Activated naive CD8-positive, alpha-beta T cell treated with anti-CD3 and anti-CD28 coated beads, Interleukin-2, amount 10 ng/mL, durations not matched to agents 7 days and 5 days (primary cell): ENCODE data around the gene TCP11. TPM values are rescaled to one million over a fixed set of nuclear protein-coding genes. Genes with fewer than 3 reads are reported as not detected.

ENCODE experiments used
- ATAC-seq: fragments of 150-1000 bp; cut with Tn5 transposase; one replicate; pipeline ENCODE4 v1.10.0; 2021; ENCODE audit warnings: low read depth, moderate library complexity
- POLR2A ChIA-PET: fragments of 350-600 bp; sonication (Branson Sonifier 250); formaldehyde crosslinking; loops from one replicate; lab custom pipeline; 2021; ENCODE audit warnings: antibody characterized with exemption; lab: Charles Lee
- DNase-seq: peaks from one replicate; pipeline ENCODE4 v3.0.0; 2021
- H3K27ac Mint-ChIP-seq: one replicate; pipeline ENCODE4 v1.8.0; 2022; ENCODE audit warnings: mild to moderate bottlenecking, mixed read lengths
- H3K27me3 Mint-ChIP-seq: one replicate; pipeline ENCODE4 v1.8.0; 2022; ENCODE audit warnings: mild to moderate bottlenecking, moderate library complexity, mixed read lengths
- H3K36me3 Mint-ChIP-seq: one replicate; pipeline ENCODE4 v1.8.0; 2021; ENCODE audit warnings: mild to moderate bottlenecking, mixed read lengths
- H3K4me1 Mint-ChIP-seq: one replicate; pipeline ENCODE4 v1.8.0; 2021; ENCODE audit warnings: mixed read lengths
- H3K4me3 Mint-ChIP-seq: one replicate; pipeline ENCODE4 v1.8.0; 2022; ENCODE audit warnings: mild to moderate bottlenecking, moderate library complexity, mixed read lengths
- H3K9me3 Mint-ChIP-seq: one replicate; pipeline ENCODE4 v1.8.0; 2021; ENCODE audit warnings: mixed read lengths
- total RNA-seq, 2 experiments: library from RNA; stranded (reverse); gene quantifications; one replicate each; pipeline ENCODE4 v1.2.3, GENCODE V29; 2021

Gene TCP11
- total RNA-seq, 2 experiments from 2014 or later, result not detected

GRCh38 chr6:35166520-35166919 is 25.4 kb upstream of the TCP11 start:
- Mint-ChIP-seq H3K36me3 (peaks cover 6% of the 10 kb centered on the region), H3K9me3 (peaks cover 7% of the 10 kb centered on the region), H3K4me1 (no peaks in the 10 kb centered on the region), H3K27me3 (peaks cover 21% of the 10 kb centered on the region), H3K27ac (no peak overlapping the region), H3K4me3 (no peak overlapping the region)
- ATAC-seq (no peak), DNase-seq (no peak)
- POLR2A ChIA-PET, result no interaction called here

- ATAC-seq (no peak), DNase-seq (no peak)
- no peak overlapping the region for H3K27ac Mint-ChIP-seq
- peaks cover 25% of the 10 kb centered on the region for H3K27me3 Mint-ChIP-seq
- H3K9me3 Mint-ChIP-seq, result peaks cover 7% of the 10 kb centered on the region
- peaks cover 6% of the 10 kb centered on the region for H3K36me3 Mint-ChIP-seq
- no peaks in the 10 kb centered on the region for H3K4me1 Mint-ChIP-seq
- H3K4me3 Mint-ChIP-seq, result no peak overlapping the region
- POLR2A ChIA-PET, result no interaction called here
These were observed 25.0 kb upstream of the TCP11 start for GRCh38 chr6:35166116-35166515.

GRCh38 chr6:35165630-35166071 is 24.5 kb upstream of the TCP11 start:
- DNase-seq (no peak), ATAC-seq (no peak)
- H3K27me3 Mint-ChIP-seq, result peaks cover 27% of the 10 kb centered on the region
- peaks cover 7% of the 10 kb centered on the region for H3K9me3 Mint-ChIP-seq
- POLR2A ChIA-PET, result no interaction called here
- H3K36me3 Mint-ChIP-seq, result peaks cover 6% of the 10 kb centered on the region
- no peak overlapping the region for H3K4me3 Mint-ChIP-seq
- no peak overlapping the region for H3K27ac Mint-ChIP-seq
- H3K4me1 Mint-ChIP-seq, result no peaks in the 10 kb centered on the region

GRCh38 chr6:35164868-35165267 is 23.7 kb upstream of the TCP11 start:
- Mint-ChIP-seq H3K27me3 (peaks cover 30% of the 10 kb centered on the region), H3K36me3 (peaks cover 6% of the 10 kb centered on the region), H3K4me1 (no peaks in the 10 kb centered on the region), H3K4me3 (no peak overlapping the region), H3K27ac (no peak overlapping the region), H3K9me3 (peaks cover 6% of the 10 kb centered on the region)
- ATAC-seq, result no peak
- no peak for DNase-seq
- POLR2A ChIA-PET, result no interaction called here

GRCh38 chr6:35164277-35164676 is 23.1 kb upstream of the TCP11 start:
- Mint-ChIP-seq H3K27ac (no peak overlapping the region), H3K4me1 (no peaks in the 10 kb centered on the region)

GRCh38 chr6:35163836-35164235 is 22.7 kb upstream of the TCP11 start:
- Mint-ChIP-seq H3K4me3 (no peak overlapping the region), H3K27ac (no peak overlapping the region), H3K27me3 (peaks cover 26% of the 10 kb centered on the region), H3K36me3 (no peaks in the 10 kb centered on the region), H3K4me1 (no peaks in the 10 kb centered on the region), H3K9me3 (no peaks in the 10 kb centered on the region)
- DNase-seq (no peak), ATAC-seq (no peak)
- POLR2A ChIA-PET, result no interaction called here

More at GRCh38 chr6:35164277-35164676, 23.1 kb upstream of the TCP11 start:
- ATAC-seq (no peak), DNase-seq (no peak)
- no peak overlapping the region for H3K4me3 Mint-ChIP-seq
- H3K9me3 Mint-ChIP-seq, result peaks cover under 1% of the 10 kb centered on the region
- H3K27me3 Mint-ChIP-seq, result peaks cover 26% of the 10 kb centered on the region
- peaks cover under 1% of the 10 kb centered on the region for H3K36me3 Mint-ChIP-seq
- POLR2A ChIA-PET, result no interaction called here

- peaks cover 36% of the 10 kb centered on the region for H3K27me3 Mint-ChIP-seq
- no peaks in the 10 kb centered on the region for H3K36me3 Mint-ChIP-seq
- no peak overlapping the region for H3K4me3 Mint-ChIP-seq
- no peaks in the 10 kb centered on the region for H3K9me3 Mint-ChIP-seq
- POLR2A ChIA-PET, result no interaction called here
- H3K27ac Mint-ChIP-seq, result no peak overlapping the region
- DNase-seq, result no peak
- H3K4me1 Mint-ChIP-seq, result no peaks in the 10 kb centered on the region
- ATAC-seq, result no peak
These were observed 20.9 kb upstream of the TCP11 start for GRCh38 chr6:35161776-35162607.

GRCh38 chr6:35161266-35161665 is 20.1 kb upstream of the TCP11 start:
- POLR2A ChIA-PET, result no interaction called here
- H3K9me3 Mint-ChIP-seq, result no peaks in the 10 kb centered on the region
- peaks cover 32% of the 10 kb centered on the region for H3K27me3 Mint-ChIP-seq

GRCh38 chr6:35160642-35161041 is 19.5 kb upstream of the TCP11 start:
- H3K4me1 Mint-ChIP-seq, result no peaks in the 10 kb centered on the region
- DNase-seq, result no peak
- H3K36me3 Mint-ChIP-seq, result no peaks in the 10 kb centered on the region
- POLR2A ChIA-PET, result no interaction called here
- H3K27me3 Mint-ChIP-seq, result peaks cover 32% of the 10 kb centered on the region
- H3K27ac Mint-ChIP-seq, result no peak overlapping the region
- no peak overlapping the region for H3K4me3 Mint-ChIP-seq
- no peak for ATAC-seq
- no peaks in the 10 kb centered on the region for H3K9me3 Mint-ChIP-seq

More at GRCh38 chr6:35161266-35161665, 20.1 kb upstream of the TCP11 start:
- no peaks in the 10 kb centered on the region for H3K36me3 Mint-ChIP-seq
- H3K4me1 Mint-ChIP-seq, result no peaks in the 10 kb centered on the region
- no peak for ATAC-seq
- no peak overlapping the region for H3K4me3 Mint-ChIP-seq
- DNase-seq, result no peak
- no peak overlapping the region for H3K27ac Mint-ChIP-seq

- Mint-ChIP-seq H3K36me3 (no peaks in the 10 kb centered on the region), H3K4me3 (no peak overlapping the region), H3K27ac (no peak overlapping the region), H3K4me1 (peaks cover 8% of the 10 kb centered on the region), H3K27me3 (peaks cover 29% of the 10 kb centered on the region), H3K9me3 (no peaks in the 10 kb centered on the region)
- ATAC-seq, result no peak
- POLR2A ChIA-PET, result no interaction called here
- no peak for DNase-seq
These were observed 17.4 kb upstream of the TCP11 start for GRCh38 chr6:35158520-35158919.

GRCh38 chr6:35154947-35155346 is 13.8 kb upstream of the TCP11 start:
- POLR2A ChIA-PET, result interaction anchor here (0.5 kb wide), 1 partner anchor 270 kb away, joined by 3 read pairs; no protein-coding TSS in a partner anchor
- Mint-ChIP-seq H3K4me3 (no peak overlapping the region), H3K36me3 (no peaks in the 10 kb centered on the region), H3K27me3 (peaks cover 12% of the 10 kb centered on the region), H3K4me1 (peaks cover 8% of the 10 kb centered on the region), H3K9me3 (no peaks in the 10 kb centered on the region), H3K27ac (no peak overlapping the region)
- no peak for DNase-seq
- ATAC-seq, result no peak

- DNase-seq (no peak), ATAC-seq (no peak)
- Mint-ChIP-seq H3K27me3 (peaks cover 12% of the 10 kb centered on the region), H3K36me3 (no peaks in the 10 kb centered on the region), H3K4me3 (no peak overlapping the region), H3K27ac (no peak overlapping the region), H3K4me1 (peaks cover 9% of the 10 kb centered on the region), H3K9me3 (no peaks in the 10 kb centered on the region)
- POLR2A ChIA-PET, result no interaction called here
These were observed 13.1 kb upstream of the TCP11 start for GRCh38 chr6:35154262-35154661.

GRCh38 chr6:35152067-35152707 is 11.0 kb upstream of the TCP11 start:
- H3K4me1 Mint-ChIP-seq, result peaks cover 25% of the 10 kb centered on the region
- H3K9me3 Mint-ChIP-seq, result no peaks in the 10 kb centered on the region
- DNase-seq (no peak), ATAC-seq (no peak)
- H3K27ac Mint-ChIP-seq, result no peak overlapping the region
- POLR2A ChIA-PET, result no interaction called here
- H3K36me3 Mint-ChIP-seq, result no peaks in the 10 kb centered on the region
- no peak overlapping the region for H3K4me3 Mint-ChIP-seq
- H3K27me3 Mint-ChIP-seq, result peaks cover 8% of the 10 kb centered on the region

- H3K4me1 Mint-ChIP-seq, result peaks cover 25% of the 10 kb centered on the region
- H3K4me3 Mint-ChIP-seq, result no peak overlapping the region
- DNase-seq, result no peak
- peaks cover 8% of the 10 kb centered on the region for H3K27me3 Mint-ChIP-seq
- no peak overlapping the region for H3K27ac Mint-ChIP-seq
- no peaks in the 10 kb centered on the region for H3K9me3 Mint-ChIP-seq
- no peaks in the 10 kb centered on the region for H3K36me3 Mint-ChIP-seq
- POLR2A ChIA-PET, result no interaction called here
- no peak for ATAC-seq
These were observed 10.3 kb upstream of the TCP11 start for GRCh38 chr6:35151466-35151865.
